Trophoblast cell (in vitro differentiated cells and primary cell): ENCODE measurements around the gene METTL15.
A peak's percentile ranks its signal among the peaks of the same experiment; 100 is the strongest.

ENCODE experiments used
- DNase-seq, 2 donors: peaks; one replicate each; pipeline ENCODE4 v3.0.0-alpha.2; 2016
- H2AFZ ChIP-seq: 2 replicates; pipeline ENCODE4 v1.6.1; 2013; ENCODE audit warnings: low read length, moderate library complexity, mild to moderate bottlenecking; ENCODE audit not compliant: insufficient read depth, poor library complexity
- H2AK5ac ChIP-seq: 2 replicates; pipeline ENCODE4 v1.6.1; 2013; ENCODE audit warnings: mild to moderate bottlenecking, low read length
- H2BK120ac ChIP-seq: 2 replicates; pipeline ENCODE4 v1.6.1; 2013; ENCODE audit warnings: low read length, mild to moderate bottlenecking, moderate library complexity; ENCODE audit not compliant: insufficient read depth, poor library complexity
- H2BK12ac ChIP-seq: 2 replicates; pipeline ENCODE4 v1.6.1; 2013; ENCODE audit warnings: mild to moderate bottlenecking, low read length, moderate library complexity
- H2BK5ac ChIP-seq: 2 replicates; pipeline ENCODE4 v1.6.1; 2013; ENCODE audit warnings: low read length, low read depth, moderate library complexity, mild to moderate bottlenecking; ENCODE audit not compliant: poor library complexity
- H3K14ac ChIP-seq: 2 replicates; pipeline ENCODE4 v1.6.1; 2013; ENCODE audit warnings: mild to moderate bottlenecking, low read length
- H3K18ac ChIP-seq: 2 replicates; pipeline ENCODE4 v1.6.1; 2013; ENCODE audit warnings: mild to moderate bottlenecking, low read length
- H3K23ac ChIP-seq: 2 replicates; pipeline ENCODE4 v1.6.1; 2013; ENCODE audit warnings: low read length
- H3K27ac ChIP-seq: 2 replicates; pipeline ENCODE4 v1.5.1; 2013; ENCODE audit warnings: low read depth, mild to moderate bottlenecking, inconsistent platforms, low read length, moderate library complexity
- H3K27me3 ChIP-seq: 2 replicates; pipeline ENCODE4 v1.6.1; 2013; ENCODE audit warnings: inconsistent platforms, mild to moderate bottlenecking, low read length, moderate library complexity; ENCODE audit not compliant: insufficient read depth
- H3K36me3 ChIP-seq, 2 experiments: 1 replicate in 1 of 2; 2 replicates in 1 of 2; pipeline ENCODE4 v1.6.1; 2013; ENCODE audit warnings: low read length in 2 of 2, mild to moderate bottlenecking in 2 of 2, moderate library complexity in 1 of 2; ENCODE audit not compliant: insufficient read depth in 2 of 2, control insufficient read depth in 1 of 2
- H3K4ac ChIP-seq: 2 replicates; pipeline ENCODE4 v1.6.1; 2013; ENCODE audit warnings: low read depth, mild to moderate bottlenecking, low read length, moderate library complexity
- H3K4me1 ChIP-seq, 2 experiments: 1 replicate in 1 of 2; 2 replicates in 1 of 2; pipeline ENCODE4 v1.6.1; 2013; ENCODE audit warnings: low read length in 2 of 2, mild to moderate bottlenecking in 2 of 2, moderate library complexity in 1 of 2; ENCODE audit not compliant: insufficient read depth in 2 of 2, control insufficient read depth in 1 of 2
- H3K4me2 ChIP-seq: 2 replicates; pipeline ENCODE4 v1.6.1; 2013; ENCODE audit warnings: inconsistent platforms, mild to moderate bottlenecking, low read length, moderate library complexity
- H3K4me3 ChIP-seq: 2 replicates; pipeline ENCODE4 v1.5.1; 2013; ENCODE audit warnings: mild to moderate bottlenecking, low read depth, low read length, inconsistent platforms
- H3K79me1 ChIP-seq: one replicate; pipeline ENCODE4 v1.6.1; 2013; ENCODE audit warnings: low read length
- H3K79me2 ChIP-seq: 2 replicates; pipeline ENCODE4 v1.6.1; 2013; ENCODE audit warnings: low read length, mild to moderate bottlenecking; ENCODE audit not compliant: control insufficient read depth, insufficient read depth, poor library complexity
- H3K9ac ChIP-seq: 2 replicates; pipeline ENCODE4 v1.6.1; 2013; ENCODE audit warnings: mild to moderate bottlenecking, low read length
- H3K9me3 ChIP-seq: 2 replicates; pipeline ENCODE4 v1.6.1; 2013; ENCODE audit warnings: low read depth, mild to moderate bottlenecking, control low read depth, inconsistent platforms, low read length; ENCODE audit not compliant: insufficient read depth
- H4K12ac ChIP-seq: 2 replicates; pipeline ENCODE4 v1.6.1; 2013; ENCODE audit warnings: low read depth, mild to moderate bottlenecking, low read length, moderate library complexity
- H4K8ac ChIP-seq: 2 replicates; pipeline ENCODE4 v1.6.1; 2013; ENCODE audit warnings: low read depth, mild to moderate bottlenecking, low read length, moderate library complexity
- H4K91ac ChIP-seq: one replicate; pipeline ENCODE4 v1.6.1; 2013; ENCODE audit warnings: low read depth, mild to moderate bottlenecking, low read length, moderate library complexity
- WGBS: extraction: QIAGEN DNeasy Blood & Tissue Kit; methylation state at CpG from one replicate; pipeline ENCODE4 v1.1.7; 2013; ENCODE audit warnings: missing lambda C conversion rate; ENCODE audit not compliant: insufficient read length, insufficient coverage; ENCODE audit errors: extremely low coverage; 5-methylcytosine and 5-hydroxymethylcytosine counted together

METTL15 gene

GRCh38 chr11:28245131-28245530 is 136.9 kb downstream of the METTL15 start:
- no peak overlapping the region for H3K18ac ChIP-seq
- no peaks in the 10 kb centered on the region for H3K9me3 ChIP-seq
- no peaks in the 10 kb centered on the region for H3K79me2 ChIP-seq
- no CpG with 5 or more reads among the region's 2 CpGs for WGBS
- no peaks in the 10 kb centered on the region for H3K36me3 ChIP-seq
- no peak overlapping the region for H3K4me2 ChIP-seq
- H2BK120ac ChIP-seq = no peak overlapping the region
- H4K91ac ChIP-seq = no peak overlapping the region
- no peak overlapping the region for H3K4me3 ChIP-seq
- no peak overlapping the region for H3K23ac ChIP-seq
- peak; percentile 3 to 58 for DNase-seq
- no peak overlapping the region for H3K14ac ChIP-seq
- H3K4ac ChIP-seq = no peak overlapping the region
- H2BK12ac ChIP-seq = no peak overlapping the region
- H4K8ac ChIP-seq = no peak overlapping the region
- H3K4me1 ChIP-seq = peaks cover 0 to 3% of the 10 kb centered on the region in 2 experiments
- no peak overlapping the region for H3K9ac ChIP-seq
- no peak overlapping the region for H2BK5ac ChIP-seq
- no peaks in the 10 kb centered on the region for H3K27me3 ChIP-seq
- peaks cover 2% of the 10 kb centered on the region for H3K79me1 ChIP-seq
- H4K12ac ChIP-seq = no peak overlapping the region
- no peak overlapping the region for H2AK5ac ChIP-seq
- no peak overlapping the region for H3K27ac ChIP-seq
- H2AFZ ChIP-seq = no peak overlapping the region

- H3K79me1 ChIP-seq = no peaks in the 10 kb centered on the region
- H3K23ac ChIP-seq = no peak overlapping the region
- H3K27ac ChIP-seq = no peak overlapping the region
- H3K79me2 ChIP-seq = no peaks in the 10 kb centered on the region
- H3K36me3 ChIP-seq = no peaks in the 10 kb centered on the region
- H3K4me3 ChIP-seq = no peak overlapping the region
- no peaks in the 10 kb centered on the region for H3K9me3 ChIP-seq
- H2BK12ac ChIP-seq = no peak overlapping the region
- no peak overlapping the region for H3K18ac ChIP-seq
- no peak for DNase-seq
- H4K12ac ChIP-seq = no peak overlapping the region
- no peak overlapping the region for H2BK5ac ChIP-seq
- no peak overlapping the region for H4K91ac ChIP-seq
- no peak overlapping the region for H3K9ac ChIP-seq
- no peak overlapping the region for H3K4me2 ChIP-seq
- no peak overlapping the region for H3K4ac ChIP-seq
- no peak overlapping the region for H2AK5ac ChIP-seq
- H2BK120ac ChIP-seq = no peak overlapping the region
- H3K27me3 ChIP-seq = no peaks in the 10 kb centered on the region
- no peak overlapping the region for H4K8ac ChIP-seq
- no peak overlapping the region for H3K14ac ChIP-seq
- no peak overlapping the region for H2AFZ ChIP-seq
- H3K4me1 ChIP-seq = no peaks in the 10 kb centered on the region
These were observed 142.0 kb downstream of the METTL15 start for GRCh38 chr11:28250192-28250591.

- H4K12ac ChIP-seq = no peak overlapping the region
- no peaks in the 10 kb centered on the region for H3K9me3 ChIP-seq
- no peak overlapping the region for H3K4me2 ChIP-seq
- H2BK5ac ChIP-seq = no peak overlapping the region
- H2AFZ ChIP-seq = no peak overlapping the region
- H3K23ac ChIP-seq = no peak overlapping the region
- no peak overlapping the region for H3K18ac ChIP-seq
- no peak overlapping the region for H3K4me3 ChIP-seq
- no peaks in the 10 kb centered on the region for H3K79me2 ChIP-seq
- H3K9ac ChIP-seq = no peak overlapping the region
- H3K4ac ChIP-seq = no peak overlapping the region
- no peak overlapping the region for H4K8ac ChIP-seq
- H2BK12ac ChIP-seq = no peak overlapping the region
- H3K14ac ChIP-seq = no peak overlapping the region
- H4K91ac ChIP-seq = no peak overlapping the region
- H3K27ac ChIP-seq = no peak overlapping the region
- no peaks in the 10 kb centered on the region for H3K27me3 ChIP-seq
- no CpG with 5 or more reads among the region's 2 CpGs for WGBS
- H3K79me1 ChIP-seq = no peaks in the 10 kb centered on the region
- H2AK5ac ChIP-seq = no peak overlapping the region
- H2BK120ac ChIP-seq = no peak overlapping the region
- no peak for DNase-seq
- H3K4me1 ChIP-seq = no peaks in the 10 kb centered on the region
- H3K36me3 ChIP-seq = no peaks in the 10 kb centered on the region
These were observed 143.1 kb downstream of the METTL15 start for GRCh38 chr11:28251257-28251656.

- Histone ChIP-seq H3K4me1 (peaks cover 0 to 3% of the 10 kb centered on the region in 2 experiments), H3K14ac (no peak overlapping the region), H3K4me2 (no peak overlapping the region), H2BK120ac (no peak overlapping the region), H3K27me3 (no peaks in the 10 kb centered on the region), H3K27ac (no peak overlapping the region), H4K91ac (no peak overlapping the region), H4K12ac (no peak overlapping the region), H2BK5ac (no peak overlapping the region), H3K9me3 (no peaks in the 10 kb centered on the region), H3K36me3 (no peaks in the 10 kb centered on the region), H3K4ac (no peak overlapping the region), H2AFZ (no peak overlapping the region), H3K18ac (no peak overlapping the region), H3K4me3 (no peak overlapping the region), H3K79me1 (no peaks in the 10 kb centered on the region), H3K9ac (no peak overlapping the region), H4K8ac (no peak overlapping the region), H2BK12ac (no peak overlapping the region), H2AK5ac (no peak overlapping the region), H3K79me2 (no peaks in the 10 kb centered on the region), H3K23ac (no peak overlapping the region)
- peak in 1 of 2 donors; percentile 45 for DNase-seq
These were observed 149.6 kb downstream of the METTL15 start for GRCh38 chr11:28257761-28258160.
